GM19324 (cell line): Measurements from ENCODE around the gene AGPAT3.

Experiments used
- ATAC-seq: cut with Tn5 transposase; IDR thresholded peaks from one replicate; pipeline ENCODE4 v1.9.1; 2021; ENCODE audit warnings: mild to moderate bottlenecking, moderate library complexity; ENCODE audit not compliant: unreplicated experiment, low FRiP score

The AGPAT3 gene

GRCh38 chr21:43949499-43950208, 84.6 kb downstream of the AGPAT3 start:
- ATAC-seq, result no peak

- ATAC-seq, result no peak
Measured at GRCh38 chr21:43950481-43950880, 85.5 kb downstream of the AGPAT3 start.

GRCh38 chr21:43950936-43951335, 85.9 kb downstream of the AGPAT3 start:
- no peak for ATAC-seq

- no peak for ATAC-seq
Measured at GRCh38 chr21:43951911-43952703, 87.1 kb downstream of the AGPAT3 start.

- ATAC-seq, result no peak
Measured at GRCh38 chr21:43953021-43953420, 88.0 kb downstream of the AGPAT3 start.

GRCh38 chr21:43954042-43954441, 89.0 kb downstream of the AGPAT3 start:
- no peak for ATAC-seq

GRCh38 chr21:43954896-43955295, 89.9 kb downstream of the AGPAT3 start:
- ATAC-seq, result no peak

GRCh38 chr21:43956019-43956669, 91.1 kb downstream of the AGPAT3 start:
- ATAC-seq, result no peak

GRCh38 chr21:43956670-43957035, 91.6 kb downstream of the AGPAT3 start:
- no peak for ATAC-seq

GRCh38 chr21:43957128-43957571, 92.1 kb downstream of the AGPAT3 start:
- ATAC-seq, result no peak

- no peak for ATAC-seq
Measured at GRCh38 chr21:43957611-43958362, 92.8 kb downstream of the AGPAT3 start.

- no peak for ATAC-seq
Measured at GRCh38 chr21:43958364-43959158, 93.5 kb downstream of the AGPAT3 start.

- ATAC-seq, result no peak
Measured at GRCh38 chr21:43959231-43960116, 94.5 kb downstream of the AGPAT3 start.

- no peak for ATAC-seq
Measured at GRCh38 chr21:43961382-43961909, 96.4 kb downstream of the AGPAT3 start.

- no peak for ATAC-seq
Measured at GRCh38 chr21:43965911-43966585, 101.0 kb downstream of the AGPAT3 start.

- ATAC-seq, result no peak
Measured at GRCh38 chr21:43966946-43967512, 102.0 kb downstream of the AGPAT3 start.

GRCh38 chr21:43967981-43968380, 103.0 kb downstream of the AGPAT3 start:
- ATAC-seq, result no peak
